GM18508 (cell line): ENCODE measurements around the gene SAP130.

Experiments
- ATAC-seq: cut with Tn5 transposase; IDR thresholded peaks from one replicate; pipeline ENCODE4 v1.9.1; 2021; ENCODE audit warnings: moderate number of reproducible peaks; ENCODE audit not compliant: insufficient read depth, unreplicated experiment

Gene SAP130

GRCh38 chr2:127906206-127906926, 121.5 kb downstream of the SAP130 start:
- ATAC-seq, result no peak

DNA sequence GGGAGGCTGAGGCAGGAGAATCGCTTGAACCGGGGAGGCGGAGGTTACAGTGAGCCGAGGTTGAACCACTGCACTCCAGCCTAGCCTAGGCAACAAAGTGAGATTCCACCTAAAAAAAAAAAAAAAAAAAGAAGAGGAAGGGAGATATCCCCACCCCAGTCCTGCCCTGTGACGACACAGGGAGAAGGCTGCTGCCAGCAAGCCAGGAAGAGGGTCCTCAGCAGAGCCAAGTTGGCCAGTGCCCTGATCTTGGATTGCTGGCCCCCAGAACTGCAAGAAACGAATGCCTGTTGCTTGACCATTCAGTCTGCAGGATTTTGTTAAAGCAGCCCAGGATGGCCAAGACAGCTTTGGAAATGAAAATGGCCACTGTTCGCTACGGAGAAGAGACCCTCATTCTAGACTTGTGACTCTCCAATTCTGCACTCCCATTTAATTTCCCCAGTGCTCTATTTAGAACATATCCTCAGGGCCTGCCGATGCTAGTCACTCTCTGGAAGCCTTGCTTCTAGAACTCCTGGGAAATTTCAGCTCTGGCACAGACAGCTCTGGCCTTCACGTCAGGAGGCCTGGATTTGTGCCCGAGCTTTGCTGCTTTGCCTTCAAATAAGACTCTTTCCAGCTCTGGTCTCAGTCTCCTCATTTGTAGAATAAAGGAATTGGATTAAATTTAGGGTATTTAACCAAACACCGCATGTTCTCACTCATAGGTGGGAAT, 126.4 kb downstream of the SAP130 start:
- ATAC-seq, result no peak

GRCh38 chr2:127897531-127898211, 130.2 kb downstream of the SAP130 start:
- no peak for ATAC-seq

DNA sequence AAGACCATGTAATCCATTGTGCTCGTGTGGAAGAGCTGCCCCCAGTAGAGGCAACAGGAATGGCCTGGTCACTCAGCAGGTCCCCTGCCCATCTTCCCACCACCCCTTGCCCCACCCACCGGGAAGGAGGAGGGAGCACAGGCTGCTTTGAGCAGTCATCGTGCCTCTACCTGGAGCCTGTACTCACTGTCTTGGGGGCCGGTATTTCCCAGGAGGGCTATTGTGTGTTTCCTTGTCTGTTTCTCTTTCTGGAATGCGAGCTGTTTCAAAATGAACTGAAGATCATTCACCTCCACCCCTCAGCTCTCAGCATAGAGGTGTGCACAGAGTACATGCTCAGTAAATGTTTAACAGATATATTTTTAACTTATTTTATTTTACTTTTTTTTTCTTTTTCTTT, 134.4 kb downstream of the SAP130 start:
- no peak for ATAC-seq

GRCh38 chr2:127893033-127893432, 134.8 kb downstream of the SAP130 start:
- no peak for ATAC-seq

- ATAC-seq, result no peak
Measured at GRCh38 chr2:127891811-127892210, 136.0 kb downstream of the SAP130 start.
